ENCODE measurements around the gene PLEKHA7. TPM values are rescaled to one million over a fixed set of nuclear protein-coding genes. Genes with fewer than 3 reads are reported as not detected.

Gene PLEKHA7
- polyA plus RNA-seq, 1 experiment = 0.05 TPM

- H3K27me3 ChIP-seq (ENCODE audit: control insufficient read depth, insufficient read depth, low read length) = peaks cover 3% of the 10 kb centered on the region
- no peak overlapping the region for H3K27ac ChIP-seq (ENCODE audit: low read depth, low read length)
- H3K9me3 ChIP-seq (ENCODE audit: control insufficient read depth, insufficient read depth, low read length) = no peaks in the 10 kb centered on the region
- no peak overlapping the region for H3K4me3 ChIP-seq (ENCODE audit: low read depth, low read length)
- ChIA-PET POLR2A (no interaction called here), CTCF (no interaction called here)
- no peak for TF ChIP-seq CTCF (IDR thresholded peaks at IDR 0.05; ENCODE audit: low read depth, low read length)
- DNase-seq (ENCODE audit: low read depth, low spot score) = no peak
Observed at GRCh38 chr11:16899708-16900303, 114.4 kb downstream of the PLEKHA7 start.

GRCh38 chr11:16898274-16898985 lies 115.8 kb downstream of the PLEKHA7 start:
- ChIA-PET POLR2A (no interaction called here), CTCF (interaction anchor here (1.1 kb wide), 1 partner anchor 78 kb away, joined by 3 read pairs; no protein-coding TSS in a partner anchor)
- Histone ChIP-seq H3K27ac (ENCODE audit: low read depth, low read length) (no peak overlapping the region), H3K27me3 (ENCODE audit: control insufficient read depth, insufficient read depth, low read length) (peaks cover 3% of the 10 kb centered on the region), H3K9me3 (ENCODE audit: control insufficient read depth, insufficient read depth, low read length) (no peaks in the 10 kb centered on the region), H3K4me3 (ENCODE audit: low read depth, low read length) (no peak overlapping the region)
- TF ChIP-seq CTCF (IDR thresholded peaks at IDR 0.05; ENCODE audit: low read depth, low read length) = no peak
- no peak for DNase-seq (ENCODE audit: low read depth, low spot score)

DNA sequence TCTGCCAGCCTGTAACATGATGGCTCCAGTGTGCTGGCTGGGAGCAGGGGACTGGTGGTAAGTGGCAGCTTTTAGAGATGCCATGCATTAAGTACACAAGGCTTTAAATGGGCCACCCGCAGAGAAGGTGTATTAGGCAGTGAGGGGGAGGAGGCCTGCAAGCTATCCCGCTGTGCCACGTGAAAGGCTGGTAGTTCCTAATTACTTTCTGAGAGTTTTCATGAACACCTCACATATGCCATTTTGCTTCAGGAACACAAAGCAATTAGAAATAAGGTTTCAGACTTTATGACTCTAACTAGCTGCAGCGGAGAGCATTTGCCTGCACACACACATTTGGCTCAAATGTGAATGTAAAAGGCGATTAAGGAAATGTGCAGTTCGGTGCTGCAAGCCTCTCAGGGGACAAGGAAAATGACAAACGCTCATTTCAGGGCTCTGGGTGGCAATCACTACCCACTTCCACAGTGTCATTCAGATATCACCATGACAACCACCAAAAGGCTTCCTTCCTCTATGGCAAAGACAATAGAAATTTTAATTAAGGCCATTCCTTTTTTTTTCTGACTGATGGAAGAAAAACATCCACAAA lies 116.6 kb downstream of the PLEKHA7 start:
- Histone ChIP-seq H3K9me3 (ENCODE audit: control insufficient read depth, insufficient read depth, low read length) (no peaks in the 10 kb centered on the region), H3K4me3 (ENCODE audit: low read depth, low read length) (no peak overlapping the region), H3K27ac (ENCODE audit: low read depth, low read length) (no peak overlapping the region), H3K27me3 (ENCODE audit: control insufficient read depth, insufficient read depth, low read length) (peaks cover 3% of the 10 kb centered on the region)
- CTCF ChIA-PET = no interaction called here
- DNase-seq (ENCODE audit: low read depth, low spot score) = no peak
- POLR2A ChIA-PET = no interaction called here
- TF ChIP-seq CTCF (IDR thresholded peaks at IDR 0.05; ENCODE audit: low read depth, low read length) = no peak

DNA sequence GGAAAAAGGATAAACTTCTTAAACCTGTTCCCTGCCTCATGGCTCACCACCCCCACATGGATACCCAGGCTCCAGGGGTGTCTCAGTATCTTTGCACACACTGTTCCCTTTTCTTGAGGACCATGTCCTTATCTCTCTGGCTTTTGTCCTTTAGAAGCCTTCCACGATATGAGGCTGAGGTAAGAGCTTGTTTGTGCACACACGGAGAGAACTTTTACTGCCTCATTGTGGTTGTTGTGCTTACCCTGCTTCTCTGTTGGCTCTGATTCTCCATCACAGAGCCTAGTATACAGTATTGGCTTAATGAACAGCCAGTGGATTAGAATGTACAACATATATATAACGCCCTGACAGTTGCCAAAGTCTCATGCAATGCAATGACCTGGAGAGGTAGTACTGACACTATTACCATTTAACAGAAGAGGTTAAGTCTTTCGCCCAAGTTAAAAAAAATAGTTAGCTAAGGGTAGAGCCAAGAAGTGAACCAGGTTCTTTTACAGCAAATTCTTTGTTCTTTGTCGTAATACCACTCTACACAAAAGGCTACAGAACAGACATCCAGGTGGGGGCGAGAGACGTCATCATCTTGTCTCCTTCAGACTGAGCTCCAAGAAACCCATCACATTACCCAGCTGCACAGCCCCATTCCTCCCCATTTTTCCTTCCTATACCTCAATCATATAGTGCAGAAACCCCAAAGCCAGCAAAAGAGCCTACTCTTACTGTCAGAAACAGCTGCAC lies 117.3 kb downstream of the PLEKHA7 start:
- H3K27me3 ChIP-seq (ENCODE audit: control insufficient read depth, insufficient read depth, low read length) = peaks cover 3% of the 10 kb centered on the region
- no peak for DNase-seq (ENCODE audit: low read depth, low spot score)
- H3K9me3 ChIP-seq (ENCODE audit: control insufficient read depth, insufficient read depth, low read length) = no peaks in the 10 kb centered on the region
- H3K4me3 ChIP-seq (ENCODE audit: low read depth, low read length) = no peak overlapping the region
- CTCF ChIA-PET = no interaction called here
- POLR2A ChIA-PET = no interaction called here
- H3K27ac ChIP-seq (ENCODE audit: low read depth, low read length) = no peak overlapping the region
- TF ChIP-seq CTCF (IDR thresholded peaks at IDR 0.05; ENCODE audit: low read depth, low read length) = no peak

Measured in AG04450 (cell line).